Nephron (organoid): Measurements from ENCODE around the gene PARVG.

Experiments
- H3K27ac Mint-ChIP-seq, 3 experiments: 2 replicates each; pipeline ENCODE4 v1.8.0; 2020; ENCODE audit warnings: mixed read lengths in 3 of 3, mild to moderate bottlenecking in 2 of 3, moderate library complexity in 1 of 3
- H3K27me3 Mint-ChIP-seq: 2 replicates; pipeline ENCODE4 v1.8.0; 2021; ENCODE audit warnings: low read depth, mild to moderate bottlenecking, moderate library complexity, mixed read lengths
- H3K36me3 Mint-ChIP-seq: 2 replicates; pipeline ENCODE4 v1.8.0; 2020; ENCODE audit warnings: low read depth, mixed read lengths
- H3K4me1 Mint-ChIP-seq: 2 replicates; pipeline ENCODE4 v1.8.0; 2020; ENCODE audit warnings: mixed read lengths
- H3K4me3 Mint-ChIP-seq, 3 experiments: 2 replicates each; pipeline ENCODE4 v1.8.0; 2020; ENCODE audit warnings: mild to moderate bottlenecking in 3 of 3, mixed read lengths in 3 of 3, moderate library complexity in 2 of 3
- H3K9me3 Mint-ChIP-seq: 2 replicates; pipeline ENCODE4 v1.8.0; 2020; ENCODE audit warnings: mixed read lengths
- CTCF ChIP-seq, 3 experiments: fragments of 200-600 bp; sonication (generic); IDR thresholded peaks; one replicate each; pipeline ENCODE4 v1.5.0; 2021; ENCODE audit warnings: antibody characterized with exemption in 3 of 3; ENCODE audit not compliant: unreplicated experiment in 3 of 3

The PARVG gene

GRCh38 chr22:44143579-44143978 lies 37.1 kb upstream of the PARVG start:
- no peak for TF ChIP-seq CTCF (IDR thresholded peaks at IDR 0.05; ENCODE audit: unreplicated experiment in 3 of 3)
- H3K9me3 Mint-ChIP-seq = no peaks in the 10 kb centered on the region

GRCh38 chr22:44144046-44144569 lies 36.6 kb upstream of the PARVG start:
- Mint-ChIP-seq H3K36me3 (peaks cover 3% of the 10 kb centered on the region), H3K9me3 (no peaks in the 10 kb centered on the region), H3K27me3 (peaks cover 7% of the 10 kb centered on the region), H3K4me1 (peaks cover 37% of the 10 kb centered on the region), H3K27ac (no peak overlapping the region), H3K4me3 (no peak overlapping the region)
- TF ChIP-seq CTCF (IDR thresholded peaks at IDR 0.05; ENCODE audit: unreplicated experiment in 3 of 3) = no peak

More at GRCh38 chr22:44143579-44143978, 37.1 kb upstream of the PARVG start:
- Mint-ChIP-seq H3K4me3 (no peak overlapping the region), H3K36me3 (peaks cover 7% of the 10 kb centered on the region), H3K27me3 (peaks cover 7% of the 10 kb centered on the region), H3K4me1 (peaks cover 36% of the 10 kb centered on the region), H3K27ac (no peak overlapping the region)

- TF ChIP-seq CTCF (IDR thresholded peaks at IDR 0.05; ENCODE audit: unreplicated experiment in 3 of 3) = no peak
- Mint-ChIP-seq H3K4me3 (no peak overlapping the region), H3K27ac (peak overlapping the region in 2 of 3 experiments; percentile 28 to 46), H3K4me1 (peaks cover 37% of the 10 kb centered on the region), H3K27me3 (peaks cover 7% of the 10 kb centered on the region), H3K9me3 (no peaks in the 10 kb centered on the region), H3K36me3 (no peaks in the 10 kb centered on the region)
These were observed 35.2 kb upstream of the PARVG start for GRCh38 chr22:44145544-44145943.

- Mint-ChIP-seq H3K27ac (peak overlapping the region; percentile 28 to 46 (median 38)), H3K4me3 (no peak overlapping the region), H3K9me3 (no peaks in the 10 kb centered on the region), H3K27me3 (peaks cover 7% of the 10 kb centered on the region), H3K4me1 (peaks cover 37% of the 10 kb centered on the region), H3K36me3 (no peaks in the 10 kb centered on the region)
- no peak for TF ChIP-seq CTCF (IDR thresholded peaks at IDR 0.05; ENCODE audit: unreplicated experiment in 3 of 3)
These were observed 34.5 kb upstream of the PARVG start for GRCh38 chr22:44146088-44146861.

- Mint-ChIP-seq H3K9me3 (no peaks in the 10 kb centered on the region), H3K27me3 (peaks cover 7% of the 10 kb centered on the region), H3K4me1 (peaks cover 37% of the 10 kb centered on the region), H3K4me3 (no peak overlapping the region), H3K27ac (peak overlapping the region in 1 of 3 experiments; percentile 14), H3K36me3 (no peaks in the 10 kb centered on the region)
- TF ChIP-seq CTCF (IDR thresholded peaks at IDR 0.05; ENCODE audit: unreplicated experiment in 3 of 3) = no peak
These were observed 33.6 kb upstream of the PARVG start for GRCh38 chr22:44147008-44147645.
